GM12875 (cell line): ENCODE measurements around the gene PDPN.

Experiments used
- H3K4me3 ChIP-seq: one replicate; pipeline ENCODE4 v1.5.1; 2011; ENCODE audit warnings: low read depth, low read length, control low read depth
- TF ChIP-seq, protein P1 (sequence below): IDR thresholded peaks from 2 replicates; pipeline ENCODE4 v1.5.1; 2011; ENCODE audit warnings: low read depth, mild to moderate bottlenecking, control low read depth, inconsistent platforms, low read length, moderate library complexity, borderline replicate concordance; ENCODE audit not compliant: insufficient read depth

The PDPN gene

GRCh38 chr1:13576926-13577325 lies 6.7 kb upstream of the PDPN start:
- TF ChIP-seq, protein P1, sequence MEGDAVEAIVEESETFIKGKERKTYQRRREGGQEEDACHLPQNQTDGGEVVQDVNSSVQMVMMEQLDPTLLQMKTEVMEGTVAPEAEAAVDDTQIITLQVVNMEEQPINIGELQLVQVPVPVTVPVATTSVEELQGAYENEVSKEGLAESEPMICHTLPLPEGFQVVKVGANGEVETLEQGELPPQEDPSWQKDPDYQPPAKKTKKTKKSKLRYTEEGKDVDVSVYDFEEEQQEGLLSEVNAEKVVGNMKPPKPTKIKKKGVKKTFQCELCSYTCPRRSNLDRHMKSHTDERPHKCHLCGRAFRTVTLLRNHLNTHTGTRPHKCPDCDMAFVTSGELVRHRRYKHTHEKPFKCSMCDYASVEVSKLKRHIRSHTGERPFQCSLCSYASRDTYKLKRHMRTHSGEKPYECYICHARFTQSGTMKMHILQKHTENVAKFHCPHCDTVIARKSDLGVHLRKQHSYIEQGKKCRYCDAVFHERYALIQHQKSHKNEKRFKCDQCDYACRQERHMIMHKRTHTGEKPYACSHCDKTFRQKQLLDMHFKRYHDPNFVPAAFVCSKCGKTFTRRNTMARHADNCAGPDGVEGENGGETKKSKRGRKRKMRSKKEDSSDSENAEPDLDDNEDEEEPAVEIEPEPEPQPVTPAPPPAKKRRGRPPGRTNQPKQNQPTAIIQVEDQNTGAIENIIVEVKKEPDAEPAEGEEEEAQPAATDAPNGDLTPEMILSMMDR, result no peak

DNA sequence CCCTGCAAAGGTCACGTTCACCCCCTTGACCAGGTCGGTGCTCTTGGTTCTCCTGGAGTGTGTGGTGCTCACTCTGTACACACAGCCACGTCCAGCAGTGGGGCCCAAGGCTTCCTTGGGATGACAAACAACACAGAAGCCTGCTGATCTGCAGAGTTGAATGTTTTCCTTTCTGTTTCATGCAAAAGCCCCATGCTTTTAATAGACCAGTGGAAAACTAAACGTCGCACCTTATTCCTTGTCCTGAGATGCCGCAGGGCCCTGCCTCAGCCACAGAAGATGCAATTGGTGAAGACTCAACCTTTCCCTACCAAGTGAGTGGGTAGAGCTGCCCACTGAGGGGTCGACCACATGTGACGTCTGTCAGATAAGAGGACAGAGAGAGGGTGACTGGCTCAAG lies 5.8 kb upstream of the PDPN start:
- no peak overlapping the region for H3K4me3 ChIP-seq
- TF ChIP-seq, protein P1, result no peak

More at GRCh38 chr1:13576926-13577325, 6.7 kb upstream of the PDPN start:
- H3K4me3 ChIP-seq, result no peak overlapping the region

DNA sequence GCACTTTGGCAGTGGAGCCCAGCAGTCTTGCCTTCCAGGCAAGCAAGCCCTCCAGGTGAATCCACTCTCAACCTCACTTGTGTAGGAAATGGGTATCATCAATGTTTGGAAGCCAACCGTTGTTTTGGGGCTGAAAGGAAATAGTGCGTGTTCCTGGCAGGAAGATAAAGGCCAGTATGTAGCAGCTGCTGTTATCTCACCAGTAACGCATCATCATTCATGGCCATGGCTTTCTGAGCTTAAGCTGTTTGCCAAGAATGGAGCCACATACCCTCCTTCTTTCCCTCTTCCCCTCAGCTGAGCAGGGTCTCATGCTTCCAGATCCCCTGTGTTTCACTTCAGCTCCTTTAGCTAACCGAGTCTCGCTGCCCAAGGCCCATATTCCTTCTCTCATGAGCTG lies 2.2 kb upstream of the PDPN start:
- TF ChIP-seq, protein P1, result no peak
- no peak overlapping the region for H3K4me3 ChIP-seq

DNA sequence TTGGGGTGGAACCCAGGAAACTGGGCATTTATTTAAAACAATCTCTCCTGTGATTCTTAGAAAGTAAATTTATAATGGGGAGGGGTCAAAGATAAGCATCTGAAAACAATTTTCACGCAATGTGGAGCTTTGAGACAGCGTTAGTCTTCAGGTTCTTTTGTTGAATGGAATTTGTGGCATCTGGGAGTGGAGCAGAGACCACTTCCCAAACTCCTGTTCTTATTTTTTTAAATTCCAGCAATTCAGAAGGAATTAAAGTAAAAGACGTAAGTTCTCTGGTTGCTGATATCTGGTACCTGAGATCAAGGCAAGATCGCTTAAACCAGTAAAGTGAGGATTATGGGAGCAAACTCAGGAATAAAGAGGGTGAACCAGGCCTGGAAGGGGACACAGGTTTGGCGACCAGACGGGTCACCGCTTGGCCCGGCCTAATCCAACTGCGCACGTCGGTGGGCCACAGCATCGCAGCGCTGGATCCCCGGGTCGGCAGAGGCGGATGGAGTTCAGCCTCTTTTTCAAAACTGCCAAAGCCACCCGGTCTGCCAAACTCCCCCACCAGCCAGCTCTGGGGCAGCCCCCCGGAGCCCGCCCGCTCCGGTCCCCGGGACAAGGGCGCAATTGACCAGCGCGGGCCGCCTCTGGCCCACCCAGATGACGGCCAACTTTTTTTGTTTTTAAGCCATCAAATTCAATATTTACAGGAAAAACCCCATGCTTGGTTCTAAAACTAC lies 754 bp upstream of the PDPN start:
- TF ChIP-seq, protein P1, result no peak
- no peak overlapping the region for H3K4me3 ChIP-seq

GRCh38 chr1:13583966-13584791 lies 547 bp downstream of the PDPN start:
- H3K4me3 ChIP-seq, result no peak overlapping the region

DNA sequence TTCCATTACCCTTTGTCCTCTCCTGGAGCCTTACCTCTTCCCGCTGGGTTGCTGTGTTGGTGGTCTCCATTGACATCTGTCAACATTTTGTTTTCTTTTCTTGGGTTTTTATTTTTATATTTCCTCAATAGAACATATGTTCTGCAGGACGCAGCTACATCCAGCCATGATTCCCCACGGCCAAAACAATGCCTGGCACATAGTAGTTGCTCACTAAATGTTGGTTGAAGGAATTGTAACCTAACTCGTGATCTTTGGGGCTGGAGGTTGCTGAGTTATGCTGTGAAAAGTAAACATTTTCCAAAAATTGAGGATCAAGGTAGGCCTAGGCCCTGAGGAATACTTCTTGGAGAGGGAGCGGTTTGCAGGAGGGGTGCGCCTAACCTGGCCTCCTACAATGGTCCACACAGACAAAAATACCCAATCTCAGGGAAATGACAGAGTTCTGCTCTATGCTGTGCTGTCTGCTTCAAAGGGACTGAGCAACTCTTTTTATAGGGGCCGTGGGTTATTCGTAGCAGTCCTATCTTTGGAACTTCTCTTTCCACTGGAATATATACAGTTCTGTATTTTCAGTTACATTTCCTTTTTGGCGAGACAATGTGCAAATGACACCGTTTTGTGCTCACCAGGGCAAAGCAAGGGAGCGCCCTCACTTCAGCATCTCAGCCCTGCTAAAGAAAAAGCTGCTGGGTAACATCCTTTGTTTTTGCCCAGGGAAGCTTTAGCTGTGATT lies 1.4 kb downstream of the PDPN start:
- no peak overlapping the region for H3K4me3 ChIP-seq
- TF ChIP-seq, protein P1, result no peak

More at GRCh38 chr1:13583966-13584791, 547 bp downstream of the PDPN start:
- TF ChIP-seq, protein P1, result no peak
